DOHH2 (cell line): Measurements from ENCODE around the gene ARHGAP24.

ENCODE experiments used
- EZH2phosphoT487 ChIP-seq: fragments of 200-600 bp; sonication (generic); IDR thresholded peaks from 2 replicates; pipeline ENCODE4 v1.6.1; 2017; ENCODE audit warnings: borderline replicate concordance, mild to moderate bottlenecking, antibody characterized with exemption, low read length, moderate library complexity, mixed read lengths
- TF ChIP-seq, protein P1 (sequence below): fragments of 200-600 bp; sonication (generic); IDR thresholded peaks from one replicate; pipeline ENCODE4 v1.5.1; 2014; ENCODE audit warnings: antibody characterized with exemption, mild to moderate bottlenecking, low read depth, low read length; ENCODE audit not compliant: poor library complexity, severe bottlenecking

GRCh38 chr4:85607624-85608023, 132.7 kb downstream of the ARHGAP24 start:
- TF ChIP-seq, protein P1, sequence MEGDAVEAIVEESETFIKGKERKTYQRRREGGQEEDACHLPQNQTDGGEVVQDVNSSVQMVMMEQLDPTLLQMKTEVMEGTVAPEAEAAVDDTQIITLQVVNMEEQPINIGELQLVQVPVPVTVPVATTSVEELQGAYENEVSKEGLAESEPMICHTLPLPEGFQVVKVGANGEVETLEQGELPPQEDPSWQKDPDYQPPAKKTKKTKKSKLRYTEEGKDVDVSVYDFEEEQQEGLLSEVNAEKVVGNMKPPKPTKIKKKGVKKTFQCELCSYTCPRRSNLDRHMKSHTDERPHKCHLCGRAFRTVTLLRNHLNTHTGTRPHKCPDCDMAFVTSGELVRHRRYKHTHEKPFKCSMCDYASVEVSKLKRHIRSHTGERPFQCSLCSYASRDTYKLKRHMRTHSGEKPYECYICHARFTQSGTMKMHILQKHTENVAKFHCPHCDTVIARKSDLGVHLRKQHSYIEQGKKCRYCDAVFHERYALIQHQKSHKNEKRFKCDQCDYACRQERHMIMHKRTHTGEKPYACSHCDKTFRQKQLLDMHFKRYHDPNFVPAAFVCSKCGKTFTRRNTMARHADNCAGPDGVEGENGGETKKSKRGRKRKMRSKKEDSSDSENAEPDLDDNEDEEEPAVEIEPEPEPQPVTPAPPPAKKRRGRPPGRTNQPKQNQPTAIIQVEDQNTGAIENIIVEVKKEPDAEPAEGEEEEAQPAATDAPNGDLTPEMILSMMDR: no peak
- no peak for TF ChIP-seq EZH2phosphoT487
